ENCODE results near the gene DCAF5.

Gene DCAF5

GRCh38 chr14:69092840-69093422 is 60.0 kb downstream of the DCAF5 start:
- Histone ChIP-seq H3K9me3 (replicated peaks; ENCODE audit: insufficient read depth, low read length) (no peaks in the 10 kb centered on the region), H3K36me3 (replicated peaks; ENCODE audit: insufficient read depth, low read length) (no peaks in the 10 kb centered on the region), H3F3A (ENCODE audit: insufficient read depth, low read length) (no peaks in the 10 kb centered on the region), H3K79me2 (ENCODE audit: low read length) (no peaks in the 10 kb centered on the region), H3K4me1 (ENCODE audit: low read length) (no peaks in the 10 kb centered on the region), H3K4me2 (ENCODE audit: low read depth, low read length) (no peak overlapping the region), H3K4me3 (ENCODE audit: low read length) (no peak overlapping the region), H3K9me2 (replicated peaks; ENCODE audit: insufficient read depth, low read length) (no peaks in the 10 kb centered on the region), H3K27ac (ENCODE audit: low read length) (no peak overlapping the region), H3K9ac (ENCODE audit: low read length) (no peak overlapping the region), H4K20me1 (ENCODE audit: insufficient read depth, low read length) (no peaks in the 10 kb centered on the region), H3K27me3 (replicated peaks; ENCODE audit: insufficient read depth, low read length) (no peaks in the 10 kb centered on the region), H2AFZ (ENCODE audit: low read length) (no peak overlapping the region)
- no peak for DNase-seq
- TF ChIP-seq EZH2phosphoT487 (IDR thresholded peaks at IDR 0.05; ENCODE audit: low read length) (no peak), EZH2 (optimal IDR thresholded peaks at IDR 0.05; ENCODE audit: low read depth, low read length) (no peak), CTCF (IDR thresholded peaks at IDR 0.05; ENCODE audit: low read length) (no peak)

- Histone ChIP-seq H2AFZ (ENCODE audit: low read length) (no peak overlapping the region), H3K9ac (ENCODE audit: low read length) (no peak overlapping the region), H3K4me3 (ENCODE audit: low read length) (no peak overlapping the region), H3K79me2 (ENCODE audit: low read length) (no peaks in the 10 kb centered on the region), H3F3A (ENCODE audit: insufficient read depth, low read length) (no peaks in the 10 kb centered on the region), H3K36me3 (replicated peaks; ENCODE audit: insufficient read depth, low read length) (no peaks in the 10 kb centered on the region), H3K9me3 (replicated peaks; ENCODE audit: insufficient read depth, low read length) (no peaks in the 10 kb centered on the region), H3K4me1 (ENCODE audit: low read length) (no peaks in the 10 kb centered on the region), H3K9me2 (replicated peaks; ENCODE audit: insufficient read depth, low read length) (no peaks in the 10 kb centered on the region), H4K20me1 (ENCODE audit: insufficient read depth, low read length) (no peaks in the 10 kb centered on the region), H3K27me3 (replicated peaks; ENCODE audit: insufficient read depth, low read length) (no peaks in the 10 kb centered on the region), H3K4me2 (ENCODE audit: low read depth, low read length) (no peak overlapping the region), H3K27ac (ENCODE audit: low read length) (no peak overlapping the region)
- no peak for DNase-seq
- TF ChIP-seq EZH2 (optimal IDR thresholded peaks at IDR 0.05; ENCODE audit: low read depth, low read length) (no peak), CTCF (IDR thresholded peaks at IDR 0.05; ENCODE audit: low read length) (no peak), EZH2phosphoT487 (IDR thresholded peaks at IDR 0.05; ENCODE audit: low read length) (no peak)
Observed at GRCh38 chr14:69091695-69092094, 61.2 kb downstream of the DCAF5 start.

- no peak overlapping the region for H3K4me2 ChIP-seq (ENCODE audit: low read depth, low read length)
- H3K4me3 ChIP-seq (ENCODE audit: low read length), result no peak overlapping the region
- H4K20me1 ChIP-seq (ENCODE audit: insufficient read depth, low read length), result no peaks in the 10 kb centered on the region
- H3K4me1 ChIP-seq (ENCODE audit: low read length), result no peaks in the 10 kb centered on the region
- no peaks in the 10 kb centered on the region for H3K9me2 ChIP-seq (replicated peaks; ENCODE audit: insufficient read depth, low read length)
- no peak overlapping the region for H3K27ac ChIP-seq (ENCODE audit: low read length)
- DNase-seq, result no peak
- H3K9me3 ChIP-seq (replicated peaks; ENCODE audit: insufficient read depth, low read length), result no peaks in the 10 kb centered on the region
- no peaks in the 10 kb centered on the region for H3K79me2 ChIP-seq (ENCODE audit: low read length)
- TF ChIP-seq CTCF (IDR thresholded peaks at IDR 0.05; ENCODE audit: low read length) (no peak), EZH2 (optimal IDR thresholded peaks at IDR 0.05; ENCODE audit: low read depth, low read length) (no peak), EZH2phosphoT487 (IDR thresholded peaks at IDR 0.05; ENCODE audit: low read length) (no peak)
- H3K36me3 ChIP-seq (replicated peaks; ENCODE audit: insufficient read depth, low read length), result no peaks in the 10 kb centered on the region
- H3K9ac ChIP-seq (ENCODE audit: low read length), result no peak overlapping the region
- H2AFZ ChIP-seq (ENCODE audit: low read length), result no peak overlapping the region
- H3F3A ChIP-seq (ENCODE audit: insufficient read depth, low read length), result no peaks in the 10 kb centered on the region
- no peaks in the 10 kb centered on the region for H3K27me3 ChIP-seq (replicated peaks; ENCODE audit: insufficient read depth, low read length)
Observed at GRCh38 chr14:69091006-69091405, 61.9 kb downstream of the DCAF5 start.

Measured in MM.1S (cell line).